Kidney (tissue), 14 donors: ENCODE data around the gene FSD1L. TPM values are rescaled to one million over a fixed set of nuclear protein-coding genes. Genes with fewer than 3 reads are reported as not detected.

Experiments
- DNase-seq, 5 donors: peaks; one replicate each; pipeline ENCODE4 v3.0.0-alpha.2; 2013 to 2020
- FAIRE-seq: peaks from 2 replicates; lab custom pipeline; 2012; peaks lifted over from hg19 to GRCh38; lab: Jason Lieb, UNC
- H3K27ac ChIP-seq, 2 donors: one replicate each; pipeline ENCODE4 v1.7.0; 2013; ENCODE audit warnings: low read depth in 2 of 2, low read length in 2 of 2, inconsistent platforms in 1 of 2
- H3K27me3 ChIP-seq: one replicate; pipeline ENCODE4 v1.7.1; 2013; ENCODE audit warnings: low read length, inconsistent platforms; ENCODE audit not compliant: control insufficient read depth, insufficient read depth
- H3K36me3 ChIP-seq, 3 donors: one replicate each; pipeline versions ENCODE4 v1.7.0 to v1.7.1; 2013; ENCODE audit warnings: low read length in 3 of 3, control low read depth in 1 of 3, inconsistent platforms in 1 of 3; ENCODE audit not compliant: insufficient read depth in 3 of 3, control insufficient read depth in 2 of 3
- H3K4me1 ChIP-seq, 3 donors: one replicate each; pipeline versions ENCODE4 v1.7.0 to v1.7.1; 2013; ENCODE audit warnings: low read length in 3 of 3, inconsistent platforms in 1 of 3, low read depth in 1 of 3; ENCODE audit not compliant: control insufficient read depth in 2 of 3, insufficient read depth in 2 of 3
- H3K4me3 ChIP-seq, 3 donors: one replicate each; pipeline versions ENCODE4 v1.7.0 to v1.8.1; 2013; ENCODE audit warnings: low read length in 3 of 3, control low read depth in 1 of 3, inconsistent platforms in 1 of 3
- H3K9ac ChIP-seq, 3 donors: one replicate each; pipeline versions ENCODE4 v1.7.0 to v1.7.1; 2013; ENCODE audit warnings: low read length in 3 of 3, control low read depth in 1 of 3, inconsistent platforms in 1 of 3
- H3K9me3 ChIP-seq, 3 donors: one replicate each; pipeline versions ENCODE4 v1.7.0 to v1.7.1; 2013; ENCODE audit warnings: low read length in 3 of 3, control low read depth in 1 of 3, inconsistent platforms in 1 of 3; ENCODE audit not compliant: control insufficient read depth in 2 of 3, insufficient read depth in 1 of 3
- CTCF ChIP-seq: IDR thresholded peaks from 3 replicates; pipeline ENCODE4 v1.5.1; 2012; ENCODE audit warnings: mild to moderate bottlenecking, moderate library complexity, borderline replicate concordance; ENCODE audit not compliant: insufficient read depth; ENCODE audit errors: extremely low read depth
- intact Hi-C: fragments of 100-400 bp; cut with DNase I; formaldehyde crosslinking; loops from one replicate; pipeline ENCODE4 v1.11.1; 2022
- polyA plus RNA-seq: library from polyadenylated mRNA; stranded (reverse); fragments of 350-450 nt; fragmentation: Illumina TruSeq; extraction: RNeasy Lipid Tissue Mini Kit (QIAGEN cat#74804); gene quantifications from one replicate; pipeline ENCODE4 v1.2.3, GENCODE V29; 2014; ENCODE audit warnings: low read depth, low replicate concordance; ENCODE audit not compliant: insufficient read depth
- total RNA-seq: library from RNA; stranded (reverse); fragmentation: NEBNext Ultra II Directional; extraction: Animal tissue kit (Norgen Biotek cat#: 25700); gene quantifications from one replicate; pipeline ENCODE4 v1.2.1, GENCODE V29; 2021
- donor health status: control.
- donor health status: control.
- donor health status: control.
- donor health status: control.
- donor health status: control.
- donor health status: DM: yes; HTN: yes; CAD: no.
- donor health status: Normal renal cell carcinoma (clear cell type).

The FSD1L gene
- total and polyA plus RNA-seq, 2 donors from 2014 or later: 1.4 to 13.2 TPM

- no peak for TF ChIP-seq CTCF
- H3K9me3 ChIP-seq: no peaks in the 10 kb centered on the region
- no peaks in the 10 kb centered on the region for H3K27me3 ChIP-seq
- H3K4me1 ChIP-seq: no peaks in the 10 kb centered on the region
- DNase-seq: peak in 1 of 5 donors; percentile 26
- H3K27ac ChIP-seq: no peak overlapping the region
- intact Hi-C loops: no loop called here
- H3K9ac ChIP-seq: no peak overlapping the region
- no peaks in the 10 kb centered on the region for H3K36me3 ChIP-seq
- no peak for FAIRE-seq
- no peak overlapping the region for H3K4me3 ChIP-seq
Measured at GRCh38 chr9:105439428-105439827, 8.4 kb upstream of the FSD1L start.

GRCh38 chr9:105441616-105442160 is 6.1 kb upstream of the FSD1L start:
- Histone ChIP-seq H3K4me3 (no peak overlapping the region), H3K9ac (no peak overlapping the region), H3K4me1 (no peaks in the 10 kb centered on the region), H3K9me3 (no peaks in the 10 kb centered on the region), H3K27ac (no peak overlapping the region), H3K36me3 (no peaks in the 10 kb centered on the region), H3K27me3 (no peaks in the 10 kb centered on the region)
- TF ChIP-seq CTCF: no peak
- intact Hi-C loops: no loop called here
- no peak for DNase-seq
- no peak for FAIRE-seq

GRCh38 chr9:105443121-105443520 is 4.7 kb upstream of the FSD1L start:
- H3K4me3 ChIP-seq: no peak overlapping the region
- no peak overlapping the region for H3K27ac ChIP-seq
- intact Hi-C loops: no loop called here
- no peaks in the 10 kb centered on the region for H3K27me3 ChIP-seq
- H3K9me3 ChIP-seq: no peaks in the 10 kb centered on the region
- no peak for TF ChIP-seq CTCF
- H3K9ac ChIP-seq: no peak overlapping the region
- FAIRE-seq (no peak), DNase-seq (no peak)
- no peaks in the 10 kb centered on the region for H3K4me1 ChIP-seq
- H3K36me3 ChIP-seq: no peaks in the 10 kb centered on the region

GRCh38 chr9:105444130-105444529 is 3.7 kb upstream of the FSD1L start:
- Histone ChIP-seq H3K4me1 (no peaks in the 10 kb centered on the region), H3K4me3 (no peak overlapping the region), H3K9ac (no peak overlapping the region), H3K27ac (no peak overlapping the region), H3K36me3 (no peaks in the 10 kb centered on the region), H3K27me3 (no peaks in the 10 kb centered on the region), H3K9me3 (no peaks in the 10 kb centered on the region)
- intact Hi-C loops: no loop called here
- TF ChIP-seq CTCF: no peak
- DNase-seq: no peak
- no peak for FAIRE-seq
